OCI-LY1 (cell line): ENCODE data around the gene PATZ1.

Experiments
- H2AFZ ChIP-seq: fragments of 200-600 bp; sonication (generic), shearing (Covaris generic); 2 replicates; pipeline ENCODE4 v1.6.0; 2014; ENCODE audit warnings: antibody characterized with exemption, mild to moderate bottlenecking, low read length
- H3F3A ChIP-seq: fragments of 200-600 bp; sonication (generic), shearing (Covaris generic); 2 replicates; pipeline ENCODE4 v1.6.0; 2014; ENCODE audit warnings: mild to moderate bottlenecking, antibody characterized with exemption, low read length, moderate library complexity; ENCODE audit not compliant: insufficient read depth
- H3K27ac ChIP-seq: fragments of 200-600 bp; sonication (generic); 2 replicates; pipeline ENCODE4 v1.5.1; 2014; ENCODE audit warnings: low read length, mixed run types, mild to moderate bottlenecking, low read depth; ENCODE audit not compliant: poor library complexity, severe bottlenecking
- H3K27me3 ChIP-seq: fragments of 200-600 bp; sonication (generic); 2 replicates; pipeline ENCODE4 v1.6.0; 2014; ENCODE audit warnings: antibody characterized with exemption, mild to moderate bottlenecking, low read length, moderate library complexity; ENCODE audit not compliant: insufficient read depth
- H3K36me3 ChIP-seq: fragments of 200-600 bp; sonication (generic); 2 replicates; pipeline ENCODE4 v1.6.1; 2014; ENCODE audit warnings: mild to moderate bottlenecking, antibody characterized with exemption, low read length, moderate library complexity, mixed read lengths; ENCODE audit not compliant: insufficient read depth
- H3K4me1 ChIP-seq: fragments of 200-600 bp; sonication (generic); 2 replicates; pipeline ENCODE4 v1.5.1; 2014; ENCODE audit warnings: mild to moderate bottlenecking, low read length, moderate library complexity; ENCODE audit not compliant: insufficient read depth, severe bottlenecking
- H3K4me2 ChIP-seq: fragments of 200-600 bp; sonication (generic), shearing (Covaris generic); 2 replicates; pipeline ENCODE4 v1.6.1; 2014; ENCODE audit warnings: low read length
- H3K4me3 ChIP-seq: fragments of 200-600 bp; sonication (generic); 2 replicates; pipeline ENCODE4 v1.5.1; 2014; ENCODE audit warnings: low read length, low read depth, mild to moderate bottlenecking, mixed read lengths; ENCODE audit not compliant: poor library complexity, severe bottlenecking
- H3K79me2 ChIP-seq: fragments of 200-600 bp; shearing (Covaris generic); 2 replicates; pipeline ENCODE4 v1.6.1; 2016; ENCODE audit warnings: mixed run types, low read length, mixed read lengths; ENCODE audit not compliant: insufficient read depth
- H3K9ac ChIP-seq: fragments of 200-600 bp; sonication (generic), shearing (Covaris generic); 2 replicates; pipeline ENCODE4 v1.6.1; 2014; ENCODE audit warnings: mild to moderate bottlenecking, low read length, mixed read lengths
- H3K9me2 ChIP-seq: fragments of 200-600 bp; sonication (generic), shearing (Covaris generic); 2 replicates; pipeline ENCODE4 v1.6.1; 2014; ENCODE audit warnings: low read depth, mild to moderate bottlenecking, low read length, mixed read lengths
- H3K9me3 ChIP-seq: fragments of 200-600 bp; shearing (Covaris generic); 2 replicates; pipeline ENCODE4 v1.6.1; 2014; ENCODE audit warnings: low read length, mixed read lengths
- H4K20me1 ChIP-seq: fragments of 200-600 bp; sonication (generic), shearing (Covaris generic); 2 replicates; pipeline ENCODE4 v1.6.0; 2016; ENCODE audit warnings: mild to moderate bottlenecking, low read length; ENCODE audit not compliant: insufficient read depth
- EZH2 ChIP-seq: fragments of 200-600 bp; sonication (generic), shearing (Covaris generic); IDR thresholded peaks from 2 replicates; pipeline ENCODE4 v1.8.0; 2017; ENCODE audit warnings: borderline replicate concordance, mixed run types, mild to moderate bottlenecking, antibody characterized with exemption, low read length, moderate library complexity, mixed read lengths
- TF ChIP-seq, protein P1 (sequence below): fragments of 200-600 bp; sonication (generic), shearing (Covaris generic); IDR thresholded peaks from 2 replicates; pipeline ENCODE4 v1.5.1; 2017; ENCODE audit warnings: mild to moderate bottlenecking, antibody characterized with exemption, low read length, moderate library complexity, mixed read lengths

Gene PATZ1

DNA sequence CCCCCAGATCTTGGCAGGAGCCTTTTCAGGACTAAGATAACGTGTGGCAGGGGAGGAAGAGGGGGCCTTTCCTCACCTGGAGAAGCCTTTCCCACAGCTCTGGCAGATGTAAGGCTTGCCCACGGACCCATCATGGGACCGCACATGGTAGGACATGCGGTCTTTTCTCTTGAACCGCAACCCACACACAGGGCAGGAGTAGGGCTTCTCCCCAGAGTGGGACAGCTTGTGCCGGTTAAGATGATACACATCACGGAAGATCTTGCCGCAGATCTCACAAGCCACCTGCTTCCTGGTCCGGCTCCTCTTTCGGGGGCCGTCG lies 1.9 kb downstream of the PATZ1 start:
- Histone ChIP-seq H3K9me3 (no peaks in the 10 kb centered on the region), H3K4me3 (peak overlapping the region; percentile 86), H3K4me1 (peaks cover 52% of the 10 kb centered on the region), H3K9me2 (no peaks in the 10 kb centered on the region), H3K27me3 (no peaks in the 10 kb centered on the region), H3F3A (0 out of 2 replicates have a peak, but pooled peaks cover 7% of the 10 kb centered on the region), H3K36me3 (peaks cover 61% of the 10 kb centered on the region), H3K79me2 (peaks cover 26% of the 10 kb centered on the region), H3K9ac (peak overlapping the region; percentile 70), H4K20me1 (no peaks in the 10 kb centered on the region), H3K27ac (peak overlapping the region; percentile 78), H2AFZ (no peak overlapping the region), H3K4me2 (peak overlapping the region; percentile 83)
- TF ChIP-seq EZH2, result no peak
- TF ChIP-seq, protein P1, sequence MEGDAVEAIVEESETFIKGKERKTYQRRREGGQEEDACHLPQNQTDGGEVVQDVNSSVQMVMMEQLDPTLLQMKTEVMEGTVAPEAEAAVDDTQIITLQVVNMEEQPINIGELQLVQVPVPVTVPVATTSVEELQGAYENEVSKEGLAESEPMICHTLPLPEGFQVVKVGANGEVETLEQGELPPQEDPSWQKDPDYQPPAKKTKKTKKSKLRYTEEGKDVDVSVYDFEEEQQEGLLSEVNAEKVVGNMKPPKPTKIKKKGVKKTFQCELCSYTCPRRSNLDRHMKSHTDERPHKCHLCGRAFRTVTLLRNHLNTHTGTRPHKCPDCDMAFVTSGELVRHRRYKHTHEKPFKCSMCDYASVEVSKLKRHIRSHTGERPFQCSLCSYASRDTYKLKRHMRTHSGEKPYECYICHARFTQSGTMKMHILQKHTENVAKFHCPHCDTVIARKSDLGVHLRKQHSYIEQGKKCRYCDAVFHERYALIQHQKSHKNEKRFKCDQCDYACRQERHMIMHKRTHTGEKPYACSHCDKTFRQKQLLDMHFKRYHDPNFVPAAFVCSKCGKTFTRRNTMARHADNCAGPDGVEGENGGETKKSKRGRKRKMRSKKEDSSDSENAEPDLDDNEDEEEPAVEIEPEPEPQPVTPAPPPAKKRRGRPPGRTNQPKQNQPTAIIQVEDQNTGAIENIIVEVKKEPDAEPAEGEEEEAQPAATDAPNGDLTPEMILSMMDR, result no peak

GRCh38 chr22:31343235-31344191 lies 2.6 kb downstream of the PATZ1 start:
- H3K79me2 ChIP-seq, result peaks cover 26% of the 10 kb centered on the region
- no peak overlapping the region for H2AFZ ChIP-seq
- H3F3A ChIP-seq, result 0 out of 2 replicates have a peak, but pooled peaks cover 4% of the 10 kb centered on the region
- no peaks in the 10 kb centered on the region for H4K20me1 ChIP-seq
- TF ChIP-seq, protein P1, result no peak
- TF ChIP-seq EZH2, result no peak
- no peaks in the 10 kb centered on the region for H3K9me3 ChIP-seq
- H3K27ac ChIP-seq, result peak overlapping the region; percentile 78
- H3K9me2 ChIP-seq, result no peaks in the 10 kb centered on the region
- peak overlapping the region; percentile 83 for H3K4me2 ChIP-seq
- H3K9ac ChIP-seq, result peak overlapping the region; percentile 70
- H3K36me3 ChIP-seq, result peaks cover 68% of the 10 kb centered on the region
- no peaks in the 10 kb centered on the region for H3K27me3 ChIP-seq
- peak overlapping the region; percentile 86 for H3K4me3 ChIP-seq
- peaks cover 52% of the 10 kb centered on the region for H3K4me1 ChIP-seq

- Histone ChIP-seq H3K79me2 (peaks cover 26% of the 10 kb centered on the region), H3K27me3 (no peaks in the 10 kb centered on the region), H3K27ac (peak overlapping the region; percentile 78), H3K9ac (peak overlapping the region; percentile 70), H3K4me2 (peak overlapping the region; percentile 83), H3K4me3 (peak overlapping the region; percentile 86), H2AFZ (no peak overlapping the region), H3K9me3 (no peaks in the 10 kb centered on the region), H3K36me3 (peaks cover 77% of the 10 kb centered on the region), H4K20me1 (no peaks in the 10 kb centered on the region), H3K4me1 (peaks cover 50% of the 10 kb centered on the region), H3K9me2 (no peaks in the 10 kb centered on the region), H3F3A (0 out of 2 replicates have a peak, but pooled peaks cover under 1% of the 10 kb centered on the region)
- TF ChIP-seq, protein P1, result no peak
- no peak for TF ChIP-seq EZH2
Observed at GRCh38 chr22:31342389-31343140, 3.6 kb downstream of the PATZ1 start.
